ENCODE data around the gene COPE. TPM values are rescaled to one million over a fixed set of nuclear protein-coding genes. Genes with fewer than 3 reads are reported as not detected.

Gene COPE
- polyA plus RNA-seq, 3 donors = 93.3 to 142 (median 113) TPM

DNA sequence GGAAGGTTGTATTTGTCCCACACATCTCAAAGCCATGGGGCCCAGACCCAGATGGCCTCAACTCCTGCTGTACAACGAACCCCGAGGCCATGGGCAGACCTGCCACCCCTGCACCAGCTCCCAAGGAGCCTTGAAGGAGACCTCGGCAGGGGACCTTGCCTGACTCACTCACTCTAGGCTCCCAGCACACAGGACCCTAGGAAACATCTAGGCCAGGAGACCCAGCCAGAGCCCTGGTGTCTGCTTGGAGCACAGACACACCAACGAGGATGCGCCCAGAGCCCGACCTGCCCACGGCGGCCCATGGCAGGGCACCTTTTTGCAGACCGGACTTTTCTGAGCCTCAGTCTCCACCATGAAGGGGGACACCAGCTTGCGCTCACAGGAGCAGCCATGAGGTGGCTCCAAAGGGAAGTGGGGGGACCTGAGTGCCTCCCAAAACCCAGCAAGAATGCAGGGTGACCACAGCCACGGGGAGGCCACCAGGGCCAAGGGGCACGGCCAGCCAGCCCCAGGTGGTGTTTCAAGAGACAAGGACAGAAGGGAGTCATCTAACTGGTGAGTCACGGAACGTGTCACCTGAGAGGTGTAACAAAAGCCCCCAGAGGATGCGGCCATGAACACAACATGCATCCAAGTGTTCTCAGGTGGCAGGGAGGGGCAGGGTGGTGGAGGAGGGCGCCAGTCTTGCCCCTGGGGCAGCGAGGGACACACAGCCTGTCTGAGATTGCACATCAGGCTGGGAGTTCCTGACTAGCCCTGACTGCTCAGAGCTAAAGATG lies 18.3 kb downstream of the COPE start:
- no peak for DNase-seq (ENCODE audit: extremely low read depth in 1 of 11, low read depth in 9 of 11, low spot score in 4 of 11)

DNA sequence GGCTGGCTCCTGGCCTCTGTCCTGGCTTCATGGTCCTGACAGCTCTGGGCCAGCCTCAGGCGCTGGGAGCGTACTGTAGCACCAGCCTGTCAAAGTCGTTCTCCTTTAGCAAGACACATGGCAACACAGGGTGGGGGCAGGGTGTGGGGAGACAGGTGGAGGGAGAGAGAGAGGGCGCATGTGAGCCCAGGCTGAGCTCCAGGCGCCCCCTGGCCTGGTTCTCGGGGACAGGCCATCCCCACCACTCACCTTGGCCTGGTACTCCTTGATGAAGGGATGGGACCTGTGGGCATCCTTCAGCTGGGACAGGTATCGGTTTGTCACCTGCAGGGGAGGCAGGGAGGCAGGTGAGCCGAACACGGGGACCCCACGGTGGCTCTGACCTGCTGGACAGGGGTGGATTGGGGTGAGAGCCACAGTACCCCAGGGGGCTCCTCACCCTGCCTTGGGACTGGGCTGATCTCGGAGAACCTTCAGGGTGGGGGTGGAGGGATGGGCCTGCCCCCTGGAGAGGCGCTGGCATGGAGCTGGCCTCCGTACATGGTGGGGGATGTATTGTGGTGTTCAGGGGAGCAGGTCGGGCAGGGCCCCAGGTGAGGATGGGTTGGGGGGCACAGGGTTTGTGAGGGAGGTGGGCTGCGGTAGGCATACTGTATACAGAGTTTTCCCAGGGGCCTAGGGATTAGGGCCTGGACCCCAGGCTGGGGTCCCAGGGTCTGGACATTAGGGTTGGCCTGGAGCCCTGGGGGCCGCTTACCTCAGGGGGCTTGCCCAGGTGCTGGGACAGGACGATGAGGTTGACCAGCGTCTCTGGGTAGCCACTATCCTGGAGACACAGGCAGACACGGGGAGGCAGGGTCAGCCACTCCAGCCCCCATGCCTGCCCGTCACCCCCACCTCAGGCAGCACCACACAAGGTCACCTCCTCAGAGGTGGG lies 19.3 kb downstream of the COPE start:
- no peak for DNase-seq (ENCODE audit: extremely low read depth in 1 of 11, low read depth in 9 of 11, low spot score in 4 of 11)

DNA sequence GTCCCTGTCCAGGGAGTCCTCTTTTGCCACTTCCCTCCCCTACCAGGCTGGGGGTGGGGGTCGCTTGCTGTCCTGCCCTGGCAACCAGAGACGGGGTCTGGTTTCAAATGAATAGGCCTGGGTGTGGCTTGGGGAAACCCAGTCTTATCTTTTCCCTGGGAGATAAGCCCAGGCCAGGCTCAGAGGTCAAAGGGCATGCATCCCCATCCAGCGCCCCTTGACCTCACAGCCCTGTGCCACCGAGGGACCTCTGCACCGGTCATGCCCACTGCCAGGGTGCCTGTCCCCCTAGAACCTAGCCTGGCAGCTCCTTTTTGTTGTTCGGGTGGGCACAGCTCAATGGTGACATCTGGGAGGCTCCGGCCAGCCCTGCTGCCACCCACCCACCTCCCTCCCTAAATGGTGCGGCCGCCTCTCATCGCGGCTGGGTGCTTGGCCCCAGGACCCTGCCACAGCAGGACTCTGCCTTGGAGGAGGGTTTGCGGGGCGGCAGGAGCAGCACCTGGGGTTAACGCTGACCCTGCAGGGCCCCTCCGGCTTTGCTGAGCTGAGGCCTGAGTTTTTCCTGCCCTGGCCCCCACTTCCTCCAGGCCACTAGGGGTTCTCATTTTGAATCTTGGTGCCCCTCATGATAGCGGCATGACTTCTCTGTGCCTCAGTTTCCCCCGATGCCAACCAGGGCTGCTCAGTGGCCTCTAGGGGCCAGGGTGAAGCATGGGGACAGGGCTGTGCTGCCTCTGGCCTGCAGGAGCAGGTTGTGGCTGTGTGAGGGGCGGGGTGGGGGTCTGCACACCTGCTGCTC lies 20.4 kb downstream of the COPE start:
- DNase-seq (ENCODE audit: extremely low read depth in 1 of 11, low read depth in 9 of 11, low spot score in 4 of 11) = no peak

DNA sequence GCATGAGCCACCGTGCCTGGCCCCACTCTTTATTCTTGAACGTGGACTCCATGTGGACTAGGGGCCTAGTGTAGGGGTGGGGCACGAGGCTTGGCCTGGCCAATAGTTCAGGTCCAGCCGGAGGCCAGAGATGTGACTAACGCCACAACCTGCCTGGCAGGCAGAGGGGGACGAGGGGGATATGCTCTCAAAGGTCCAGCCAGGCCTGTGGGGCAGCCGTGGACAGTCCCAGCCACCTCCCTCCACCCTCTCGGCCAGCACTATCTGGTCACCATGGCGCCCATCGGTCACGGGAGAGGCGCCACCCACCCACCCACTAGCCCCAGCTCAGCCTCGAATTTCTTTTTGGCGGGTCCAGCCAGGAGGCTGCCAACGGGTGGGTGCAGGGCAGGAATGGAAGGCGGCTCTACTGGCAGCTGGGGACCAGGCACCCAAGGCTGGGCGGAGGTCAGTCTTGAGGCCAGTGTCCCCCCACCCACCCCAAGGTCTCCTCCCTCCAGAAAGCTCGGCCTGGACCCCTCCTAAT lies 21.0 kb downstream of the COPE start:
- no peak for DNase-seq (ENCODE audit: extremely low read depth in 1 of 11, low read depth in 9 of 11, low spot score in 4 of 11)

DNA sequence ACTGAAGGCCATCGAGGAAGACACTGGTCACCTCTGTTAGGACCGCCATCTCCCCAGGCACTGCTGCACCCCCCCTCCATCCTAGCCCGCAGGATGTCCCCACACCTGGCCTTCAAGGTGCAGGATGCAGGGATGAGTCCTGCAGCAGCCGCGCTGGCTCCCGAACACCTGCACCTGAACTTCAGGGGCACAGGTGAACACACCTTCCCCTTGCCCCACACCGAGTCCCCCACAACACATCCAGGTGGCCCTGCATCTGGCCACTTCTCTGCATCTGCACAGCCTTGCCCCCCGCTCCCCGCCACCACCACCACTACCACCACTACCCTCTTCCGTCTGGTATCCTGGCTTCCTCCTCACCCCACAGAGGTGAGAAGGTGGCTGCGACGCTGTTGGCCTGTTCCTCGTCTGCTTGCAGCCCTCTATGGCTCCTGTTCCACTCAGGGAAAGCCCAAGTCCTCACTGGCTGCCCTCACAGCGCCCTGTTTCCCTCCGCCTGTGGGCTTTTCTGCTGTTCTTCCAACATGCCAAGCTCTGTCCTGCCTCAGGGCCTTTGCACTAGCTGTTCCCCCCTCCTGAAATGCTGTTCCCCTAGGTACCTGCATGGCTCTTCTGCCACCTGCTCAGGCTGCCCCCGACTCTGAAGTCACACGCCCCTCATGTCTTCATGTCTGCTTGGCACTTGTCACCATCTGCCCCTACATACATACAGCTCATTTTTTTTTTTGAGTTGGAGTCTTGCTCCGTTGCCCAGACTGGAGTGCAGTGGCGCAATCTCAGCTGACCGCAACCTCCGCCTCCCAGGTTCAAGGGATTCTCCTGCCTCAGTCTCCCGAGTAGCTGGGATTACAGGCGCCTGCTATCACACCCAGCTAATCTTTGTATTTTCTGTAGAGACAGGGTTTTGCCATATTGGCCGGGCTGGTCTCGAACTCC lies 21.8 kb downstream of the COPE start:
- no peak for DNase-seq (ENCODE audit: extremely low read depth in 1 of 11, low read depth in 9 of 11, low spot score in 4 of 11)

DNA sequence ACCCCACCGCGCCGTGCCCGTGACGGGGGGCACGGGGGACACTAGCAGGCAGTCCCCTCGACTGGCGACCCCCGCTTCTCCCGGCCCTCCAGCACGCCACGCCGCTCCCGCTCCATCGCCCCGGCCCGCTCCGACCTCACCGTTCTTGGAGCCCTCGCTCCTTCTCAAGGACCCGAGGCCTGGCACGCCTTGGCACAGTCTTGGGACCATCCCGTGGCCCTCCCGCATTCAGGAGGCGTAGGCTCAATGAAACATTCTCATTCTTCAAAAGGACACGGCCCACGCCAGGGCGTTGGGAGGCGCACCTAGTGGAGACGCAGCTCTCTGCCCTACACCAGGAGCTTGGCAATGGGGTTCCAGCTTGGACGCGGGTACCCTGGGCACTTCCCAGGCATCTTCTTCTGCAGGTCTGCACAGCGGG lies 22.8 kb downstream of the COPE start:
- no peak for DNase-seq (ENCODE audit: extremely low read depth in 1 of 11, low read depth in 9 of 11, low spot score in 4 of 11)

DNA sequence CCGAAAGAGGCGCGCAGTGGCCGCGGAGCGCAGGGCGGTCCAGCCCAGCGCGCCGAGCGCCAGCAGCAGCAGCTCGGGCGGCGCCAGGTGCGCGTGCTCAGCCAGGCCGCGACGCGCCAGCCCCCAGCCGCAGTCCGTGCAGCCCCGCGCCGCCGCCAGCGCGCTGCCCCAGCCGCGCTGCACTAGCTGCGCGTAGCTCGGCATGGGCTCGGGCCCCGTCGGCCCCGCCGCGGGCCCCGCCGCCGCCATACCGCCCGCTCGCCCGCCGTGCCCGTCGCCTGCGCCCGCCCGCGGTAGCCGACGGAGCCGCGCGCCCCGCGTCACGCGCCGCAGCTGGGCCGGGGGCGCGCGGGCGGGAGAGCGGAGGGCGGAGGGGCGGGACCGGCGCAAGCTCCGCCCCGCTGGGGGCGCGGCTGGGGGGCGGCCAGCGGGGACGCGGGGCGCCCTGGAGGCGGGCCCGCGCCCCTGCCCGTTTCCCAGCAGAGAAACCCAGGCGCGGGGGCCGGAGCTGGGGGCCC lies 23.3 kb downstream of the COPE start, which contains the start of gene CERS1:
TSS of gene CERS1 (minus strand) at position 335 of the 518 bp plus-strand sequence. CDS start at position 249, 86 bp downstream.
- no peak for DNase-seq (ENCODE audit: extremely low read depth in 1 of 11, low read depth in 9 of 11, low spot score in 4 of 11)

DNA sequence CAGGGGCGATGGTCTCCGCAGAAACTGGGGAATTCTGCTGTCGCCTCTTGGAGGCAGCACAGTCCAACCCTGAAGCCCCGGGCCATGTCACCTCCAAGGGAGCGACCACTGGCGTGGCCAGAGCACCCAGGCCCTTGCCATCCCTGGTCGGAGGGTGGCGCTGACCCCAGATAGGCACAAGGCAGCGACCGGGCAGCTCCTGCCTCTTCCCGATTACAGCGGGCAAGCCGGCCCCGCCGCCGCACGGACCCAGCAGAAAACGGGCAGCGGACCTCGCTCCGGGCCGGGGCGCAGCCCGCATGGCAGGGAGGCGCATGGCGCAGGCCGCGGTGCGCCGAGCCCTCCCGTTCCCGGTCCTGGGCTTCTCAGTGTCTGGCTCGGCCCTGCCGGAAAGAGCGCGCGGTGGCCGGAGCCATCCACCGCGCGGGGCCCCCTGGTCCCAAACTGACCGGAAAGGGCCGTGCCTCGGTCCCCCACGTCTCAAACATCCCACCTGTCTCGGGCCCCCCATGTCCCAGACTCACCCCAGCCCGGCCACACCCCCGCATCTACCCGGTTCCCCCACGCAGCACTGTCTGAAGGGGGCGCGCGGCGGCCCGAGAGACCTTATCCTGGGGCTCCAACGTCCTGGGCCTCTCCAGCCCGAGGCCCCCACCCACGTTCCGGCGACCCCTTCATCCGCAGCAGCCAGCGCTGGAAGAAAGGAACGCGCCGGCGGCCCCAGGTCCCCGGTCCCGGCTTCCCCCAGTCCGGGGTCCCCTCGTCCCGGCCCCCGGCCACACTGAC lies 24.0 kb downstream of the COPE start:
- peak in 1 of 11 donors; percentile 38 for DNase-seq (ENCODE audit: extremely low read depth in 1 of 11, low read depth in 9 of 11, low spot score in 4 of 11)

DNA sequence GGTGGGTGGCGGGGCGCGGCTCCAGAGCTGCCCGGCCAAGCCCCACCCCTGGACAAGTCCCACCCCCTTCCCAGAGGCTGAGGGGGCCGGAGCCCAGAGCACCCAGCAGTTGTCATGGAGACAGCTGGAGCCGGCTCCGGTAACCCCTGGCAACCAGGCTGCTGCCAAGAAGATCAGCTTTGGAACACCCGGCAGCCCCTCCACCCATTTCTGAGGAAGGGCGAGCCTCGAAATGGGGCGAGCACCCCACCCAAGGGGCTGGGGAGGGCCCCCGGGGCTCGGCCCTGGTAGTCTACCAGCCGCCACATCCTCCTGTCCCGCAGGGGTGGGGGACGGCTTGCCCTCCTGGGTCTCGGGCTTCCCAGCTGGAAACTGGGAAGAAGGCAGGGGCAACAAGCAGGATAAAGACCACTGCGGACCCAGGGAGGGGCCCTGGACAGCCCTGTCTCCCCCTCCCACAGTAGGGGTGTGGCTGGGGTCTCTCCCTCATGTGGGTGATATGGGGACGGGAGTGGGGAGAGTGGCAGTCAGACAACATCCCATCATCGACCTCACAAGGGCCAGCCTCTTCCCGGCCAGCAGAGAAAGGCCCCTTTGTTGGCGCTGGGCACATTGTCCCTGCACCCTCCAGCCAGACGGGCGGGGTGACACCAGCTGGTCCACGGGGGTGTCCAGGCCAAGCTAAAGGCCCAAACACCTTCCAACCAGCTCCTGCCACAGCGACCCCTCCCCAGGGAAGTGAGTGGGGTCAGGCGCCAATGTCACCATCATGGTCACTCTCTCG lies 24.7 kb downstream of the COPE start:
- peak in 1 of 11 donors; percentile 43 for DNase-seq (ENCODE audit: extremely low read depth in 1 of 11, low read depth in 9 of 11, low spot score in 4 of 11)

DNA sequence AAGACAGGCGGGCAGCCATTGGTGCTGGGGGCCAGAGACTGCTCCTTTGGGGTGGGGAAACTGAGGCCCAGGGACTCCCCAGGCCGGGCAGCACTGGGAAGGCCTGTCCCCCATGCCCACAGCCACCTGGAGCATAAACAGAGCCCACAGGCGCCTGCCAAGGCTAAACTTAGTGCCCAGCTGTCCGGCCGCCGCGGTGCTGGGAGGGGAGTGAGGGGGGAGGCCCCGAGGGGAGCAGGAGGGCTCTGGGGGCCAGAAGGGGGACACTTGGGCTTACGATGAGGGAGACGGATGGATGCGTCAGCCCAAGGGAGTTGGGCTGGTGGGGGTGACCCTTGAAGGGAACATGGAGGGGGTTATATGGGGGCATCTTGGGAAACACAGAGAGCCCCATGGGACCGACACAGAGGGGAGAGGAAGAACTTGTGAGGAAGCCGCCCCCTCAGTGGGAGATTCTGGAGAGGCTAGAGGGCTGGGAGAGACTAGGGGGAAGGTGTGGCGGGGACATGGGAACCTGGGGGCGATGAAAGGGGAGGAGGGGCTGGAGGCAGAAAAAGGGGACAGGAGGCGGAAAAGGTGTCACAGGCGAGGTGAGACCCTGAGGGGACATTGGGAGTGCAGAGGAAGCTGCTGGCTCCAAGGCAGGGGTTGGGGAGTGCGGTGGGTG lies 25.5 kb downstream of the COPE start:
- no peak for DNase-seq (ENCODE audit: extremely low read depth in 1 of 11, low read depth in 9 of 11, low spot score in 4 of 11)

DNA sequence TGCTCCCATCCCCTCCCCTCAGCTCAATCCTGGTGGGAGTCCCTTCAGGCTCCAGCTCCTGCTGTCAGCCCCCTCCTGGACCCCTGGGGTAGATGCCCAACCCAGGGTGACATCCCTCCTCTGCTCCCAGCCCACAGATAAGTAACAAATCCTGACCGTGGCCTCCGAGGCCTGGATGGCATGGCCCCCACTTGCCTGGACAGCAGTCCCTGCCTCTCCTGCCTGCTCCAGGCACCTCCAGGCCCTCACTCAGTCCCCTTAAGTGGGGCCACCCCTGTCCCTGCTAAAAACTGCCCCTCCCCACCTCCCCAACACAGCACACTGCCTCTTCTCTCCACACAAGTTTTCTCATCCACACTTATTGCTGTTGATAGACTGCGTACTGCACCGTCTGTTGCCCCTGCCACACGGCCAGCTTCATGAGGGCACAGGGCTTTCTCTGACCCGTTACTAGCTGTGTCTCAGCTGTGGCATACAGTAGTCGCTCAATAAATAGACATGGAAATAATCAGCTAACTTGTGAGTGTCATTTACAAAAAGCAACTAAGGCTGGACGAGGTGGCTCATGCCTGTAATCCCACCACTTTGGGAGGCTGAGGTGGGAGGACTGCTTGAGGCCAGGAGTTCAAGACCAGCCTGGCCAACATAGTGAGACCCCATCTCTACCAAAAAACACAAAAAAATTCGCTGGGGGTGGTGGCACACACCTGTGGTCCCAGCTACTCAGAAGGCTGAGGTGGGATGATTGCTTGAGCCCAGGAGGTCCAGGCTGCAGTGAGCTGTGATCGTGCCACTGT lies 29.0 kb downstream of the COPE start:
- DNase-seq (ENCODE audit: extremely low read depth in 1 of 11, low read depth in 9 of 11, low spot score in 4 of 11) = no peak

DNA sequence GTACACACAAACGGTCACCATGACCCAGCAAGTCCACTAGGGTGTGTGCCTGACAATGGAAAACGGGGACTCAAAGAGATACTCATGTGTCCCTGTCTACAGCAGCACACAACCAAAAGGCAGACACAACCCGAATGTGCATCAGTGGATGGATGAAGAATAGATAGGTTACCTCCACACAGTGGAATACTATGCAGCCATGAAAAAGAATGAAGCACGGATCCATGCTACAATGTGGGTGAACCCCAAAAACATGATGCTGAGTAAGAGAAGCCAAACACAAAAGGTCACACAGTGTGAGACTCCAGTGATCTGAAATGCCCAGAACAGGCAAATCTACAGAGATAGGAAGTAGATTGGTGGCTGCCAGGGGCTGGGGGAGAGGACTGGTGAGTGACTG lies 32.2 kb downstream of the COPE start:
- DNase-seq (ENCODE audit: extremely low read depth in 1 of 11, low read depth in 9 of 11, low spot score in 4 of 11) = no peak

DNA sequence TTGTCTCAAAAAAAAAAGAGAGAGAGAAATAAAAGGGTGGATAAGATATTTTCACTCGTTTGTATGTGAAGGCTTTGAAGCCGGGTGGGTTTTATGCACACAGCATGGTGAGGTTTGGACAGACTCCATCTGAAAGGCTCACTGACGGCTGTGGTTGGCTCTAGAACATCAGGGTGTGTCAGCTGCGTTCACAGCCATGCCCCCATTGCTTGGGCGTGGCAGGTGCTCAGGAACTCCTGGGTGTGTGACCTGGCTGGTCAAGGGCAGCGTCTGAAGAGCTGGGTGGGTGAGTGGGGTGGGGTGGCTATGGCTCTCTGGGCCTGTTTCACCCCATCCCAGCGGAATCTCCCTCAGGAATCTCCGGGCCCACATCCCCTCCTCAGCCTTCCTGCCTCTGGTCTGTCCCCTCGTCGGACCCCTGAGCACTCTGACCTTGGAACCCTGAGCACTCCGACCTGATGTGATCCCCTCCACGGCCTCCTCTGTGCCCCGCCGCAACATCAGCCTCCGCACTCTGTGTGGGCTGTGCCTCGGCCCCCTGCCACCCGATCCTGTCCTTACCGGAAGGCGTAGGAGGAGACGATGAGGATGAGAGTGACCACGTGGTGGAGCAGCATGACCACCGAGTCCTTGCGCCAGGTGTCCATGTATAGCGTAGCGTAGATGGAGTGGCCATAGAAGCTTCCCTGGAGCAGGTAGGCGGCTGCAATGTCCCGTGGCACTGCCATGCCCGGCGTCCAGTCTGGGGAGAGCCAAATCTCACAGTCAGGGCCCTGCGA lies 35.5 kb downstream of the COPE start:
- no peak for DNase-seq (ENCODE audit: extremely low read depth in 1 of 11, low read depth in 9 of 11, low spot score in 4 of 11)

DNA sequence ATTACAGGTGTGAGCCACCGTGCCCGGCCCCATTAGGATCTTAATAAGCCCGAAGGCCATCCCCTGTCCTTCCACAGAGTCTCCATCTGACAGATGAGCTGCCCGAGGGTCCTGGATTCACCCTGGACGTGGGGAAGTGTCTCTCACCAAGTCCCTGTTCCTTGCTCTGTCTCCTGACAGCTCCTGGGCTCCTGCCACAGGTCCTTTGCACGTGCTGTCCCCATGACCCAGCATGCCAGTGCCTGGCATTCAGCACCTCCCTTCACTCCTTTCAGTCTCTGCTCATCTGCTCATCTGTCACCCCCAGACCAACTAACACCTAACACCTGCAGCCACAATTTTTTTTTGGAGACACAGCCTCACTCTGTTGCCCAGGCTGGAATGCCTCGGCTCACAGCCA lies 37.7 kb downstream of the COPE start:
- DNase-seq (ENCODE audit: extremely low read depth in 1 of 11, low read depth in 9 of 11, low spot score in 4 of 11) = no peak
